Cortex of kidney (tissue), 1 donor: ENCODE data around the gene TBC1D30.
"Not testable (repeated sequence)": the region's sequence is repeated elsewhere in the genome, so short reads cannot be mapped to it uniquely, and the experiment has no call there.

Experiments
- DNase-seq: peaks from one replicate; lab custom pipeline; 2025; lab: John Stamatoyannopoulos, UW

Gene TBC1D30

GRCh38 chr12:64806593-64807460, 17.6 kb upstream of the TBC1D30 start:
- no peak for DNase-seq

- no peak for DNase-seq
These were observed 16.3 kb upstream of the TBC1D30 start for GRCh38 chr12:64808110-64808509.

GRCh38 chr12:64810831-64811230, 13.6 kb upstream of the TBC1D30 start:
- DNase-seq: no peak

GRCh38 chr12:64813723-64814122, 10.7 kb upstream of the TBC1D30 start:
- DNase-seq: no peak

- no peak for DNase-seq
These were observed 10.0 kb upstream of the TBC1D30 start for GRCh38 chr12:64814432-64814831.

GRCh38 chr12:64819816-64820402, 4.5 kb upstream of the TBC1D30 start:
- no peak for DNase-seq

GRCh38 chr12:64820593-64820992, 3.9 kb upstream of the TBC1D30 start:
- DNase-seq: no peak

GRCh38 chr12:64821116-64821630, 3.3 kb upstream of the TBC1D30 start:
- no peak for DNase-seq

- DNase-seq: no peak
These were observed 332 bp upstream of the TBC1D30 start for GRCh38 chr12:64824130-64824499.

GRCh38 chr12:64825143-64826021, 935 bp downstream of the TBC1D30 start:
- no peak for DNase-seq

- no peak for DNase-seq
These were observed 1.8 kb downstream of the TBC1D30 start for GRCh38 chr12:64826234-64826633.

GRCh38 chr12:64828713-64829112, 4.3 kb downstream of the TBC1D30 start:
- DNase-seq: no peak

- DNase-seq: no peak
These were observed 9.5 kb downstream of the TBC1D30 start for GRCh38 chr12:64833928-64834327.

GRCh38 chr12:64835901-64836300, 11.5 kb downstream of the TBC1D30 start:
- no peak for DNase-seq

GRCh38 chr12:64836856-64837255, 12.4 kb downstream of the TBC1D30 start:
- no peak for DNase-seq

GRCh38 chr12:64837427-64837826, 13.0 kb downstream of the TBC1D30 start:
- no peak for DNase-seq

- DNase-seq: no peak
These were observed 15.7 kb downstream of the TBC1D30 start for GRCh38 chr12:64840119-64840518.

- no peak for DNase-seq
These were observed 16.7 kb downstream of the TBC1D30 start for GRCh38 chr12:64840949-64841717.

- not testable (repeated sequence) for DNase-seq
These were observed 24.0 kb downstream of the TBC1D30 start for GRCh38 chr12:64848409-64848808.

GRCh38 chr12:64858882-64859605, 34.6 kb downstream of the TBC1D30 start:
- DNase-seq: no peak

GRCh38 chr12:64860446-64860998, 36.1 kb downstream of the TBC1D30 start:
- DNase-seq: no peak
